IPS DF 6.9 (cell line): ENCODE data around the gene CES2.
A peak's percentile ranks its signal among the peaks of the same experiment; 100 is the strongest.

Experiments
- DNase-seq: peaks from one replicate; pipeline ENCODE4 v3.0.0-alpha.2; 2013; ENCODE audit warnings: low read depth, low spot score
- H3K27ac ChIP-seq: one replicate; pipeline ENCODE4 v1.5.1; 2013; ENCODE audit warnings: low read length, control low read depth
- H3K27me3 ChIP-seq: 2 replicates; pipeline ENCODE4 v1.6.1; 2013; ENCODE audit warnings: mild to moderate bottlenecking, low read length; ENCODE audit not compliant: control insufficient read depth, insufficient read depth
- H3K36me3 ChIP-seq: 2 replicates; pipeline ENCODE4 v1.6.1; 2013; ENCODE audit warnings: low read length; ENCODE audit not compliant: control insufficient read depth, insufficient read depth
- H3K4me1 ChIP-seq: 2 replicates; pipeline ENCODE4 v1.6.1; 2013; ENCODE audit warnings: low read length; ENCODE audit not compliant: control insufficient read depth, insufficient read depth
- H3K4me3 ChIP-seq: 2 replicates; pipeline ENCODE4 v1.5.1; 2013; ENCODE audit warnings: mild to moderate bottlenecking, low read length
- H3K9me3 ChIP-seq: 2 replicates; pipeline ENCODE4 v1.6.1; 2013; ENCODE audit warnings: low read length, inconsistent platforms; ENCODE audit not compliant: control insufficient read depth, insufficient read depth
- WGBS: extraction: QIAGEN DNeasy Blood & Tissue Kit; methylation state at CpG from one replicate; pipeline ENCODE4 v1.1.7; 2013; ENCODE audit warnings: mixed read lengths, missing lambda C conversion rate; ENCODE audit not compliant: insufficient read length, insufficient coverage; 5-methylcytosine and 5-hydroxymethylcytosine counted together

Gene CES2

GRCh38 chr16:66945939-66946338 lies 10.6 kb downstream of the CES2 start:
- no CpG with 5 or more reads among the region's 4 CpGs for WGBS
- no peak for DNase-seq

GRCh38 chr16:66946541-66946940 lies 11.2 kb downstream of the CES2 start:
- Histone ChIP-seq H3K36me3 (0 out of 2 replicates have a peak, but pooled peaks cover 5% of the 10 kb centered on the region), H3K4me1 (0 out of 2 replicates have a peak, but pooled peaks cover 1% of the 10 kb centered on the region), H3K9me3 (no peaks in the 10 kb centered on the region), H3K27ac (no peak overlapping the region), H3K4me3 (no peak overlapping the region), H3K27me3 (peaks cover 25% of the 10 kb centered on the region)
- DNase-seq: no peak
- WGBS: no CpG with 5 or more reads among the region's 7 CpGs

More at GRCh38 chr16:66945939-66946338, 10.6 kb downstream of the CES2 start:
- H3K4me1 ChIP-seq: 0 out of 2 replicates have a peak, but pooled peaks cover 1% of the 10 kb centered on the region
- H3K27ac ChIP-seq: no peak overlapping the region
- H3K36me3 ChIP-seq: peaks cover 7% of the 10 kb centered on the region
- H3K27me3 ChIP-seq: peaks cover 25% of the 10 kb centered on the region
- no peaks in the 10 kb centered on the region for H3K9me3 ChIP-seq
- H3K4me3 ChIP-seq: no peak overlapping the region

GRCh38 chr16:66946974-66947301 lies 11.6 kb downstream of the CES2 start:
- H3K27ac ChIP-seq: no peak overlapping the region
- no peak overlapping the region for H3K4me3 ChIP-seq
- no CpG with 5 or more reads among the region's 5 CpGs for WGBS
- 0 out of 2 replicates have a peak, but pooled peaks cover 2% of the 10 kb centered on the region for H3K36me3 ChIP-seq
- no peak for DNase-seq
- no peaks in the 10 kb centered on the region for H3K9me3 ChIP-seq
- 0 out of 2 replicates have a peak, but pooled peaks cover 1% of the 10 kb centered on the region for H3K4me1 ChIP-seq
- H3K27me3 ChIP-seq: peaks cover 25% of the 10 kb centered on the region

- no CpG with 5 or more reads among the region's 23 CpGs for WGBS
- H3K4me1 ChIP-seq: 0 out of 2 replicates have a peak, but pooled peaks cover 1% of the 10 kb centered on the region
- DNase-seq: peak; percentile 91
- peak overlapping the region; percentile 22; the same call in 1 of the 2 replicates for H3K4me3 ChIP-seq
- peaks cover 25% of the 10 kb centered on the region for H3K27me3 ChIP-seq
- H3K27ac ChIP-seq: no peak overlapping the region
- no peaks in the 10 kb centered on the region for H3K36me3 ChIP-seq
- H3K9me3 ChIP-seq: no peaks in the 10 kb centered on the region
Observed at GRCh38 chr16:66947302-66948065, 12.2 kb downstream of the CES2 start.

DNA sequence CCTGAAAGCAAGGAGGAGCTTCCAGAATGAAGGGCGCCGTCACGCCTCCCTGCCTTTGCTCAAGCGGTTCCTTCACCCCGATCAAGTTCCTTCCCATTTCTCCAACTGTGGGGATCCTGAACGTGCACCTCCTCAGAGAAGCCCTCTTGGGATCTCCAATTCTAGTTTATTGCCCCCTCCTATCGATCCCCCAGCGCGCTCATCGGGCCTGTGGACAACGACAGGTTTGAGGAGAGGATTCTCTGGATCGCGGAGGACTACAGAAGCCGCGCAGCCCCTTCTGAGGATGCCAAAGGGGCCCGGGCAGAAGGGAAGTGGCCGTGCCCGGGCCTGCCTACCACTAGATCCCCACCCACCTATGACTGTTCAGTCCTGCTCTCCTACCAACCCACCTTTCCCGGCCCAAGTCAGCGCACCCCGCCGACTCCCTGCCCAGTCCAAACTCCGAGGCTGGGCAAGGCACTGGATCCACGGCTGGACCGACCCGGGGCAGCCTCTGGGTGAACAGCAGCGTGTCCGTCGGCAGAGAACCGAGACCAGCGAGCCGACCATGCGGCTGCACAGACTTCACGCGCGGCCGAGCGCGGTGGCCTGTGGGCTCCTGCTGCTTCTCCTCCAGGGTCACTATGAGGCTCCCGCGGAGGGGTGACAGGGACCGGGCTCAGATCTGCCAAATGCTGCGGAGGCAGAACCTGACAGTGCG lies 13.0 kb downstream of the CES2 start:
- H3K36me3 ChIP-seq: no peaks in the 10 kb centered on the region
- DNase-seq: no peak
- no CpG with 5 or more reads among the region's 44 CpGs for whole genome bisulfite sequencing
- H3K4me1 ChIP-seq: 0 out of 2 replicates have a peak, but pooled peaks cover 1% of the 10 kb centered on the region
- peaks cover 25% of the 10 kb centered on the region for H3K27me3 ChIP-seq
- no peak overlapping the region for H3K27ac ChIP-seq
- H3K4me3 ChIP-seq: peak overlapping the region; percentile 18; the same call in 1 of the 2 replicates
- no peaks in the 10 kb centered on the region for H3K9me3 ChIP-seq

DNA sequence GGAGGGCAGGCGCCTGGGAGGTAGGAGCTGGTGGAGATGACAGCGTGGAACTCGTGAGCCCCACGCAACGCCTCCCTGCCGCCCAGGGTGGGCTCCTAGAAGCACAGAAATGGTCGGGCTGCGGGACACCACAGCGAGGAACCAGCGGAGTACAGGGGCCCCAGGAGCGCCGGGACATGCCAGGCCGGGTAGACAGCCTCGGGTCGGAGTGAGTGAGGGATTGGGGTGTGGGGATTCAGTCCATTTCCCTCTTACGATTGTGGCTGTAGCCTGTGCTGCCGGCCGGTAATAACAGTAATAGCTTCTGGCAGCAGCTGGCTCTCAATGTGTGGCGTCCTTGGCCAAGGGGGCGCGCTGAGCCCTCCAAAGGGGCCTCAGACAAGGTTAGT lies 13.5 kb downstream of the CES2 start:
- no CpG with 5 or more reads among the region's 21 CpGs for whole genome bisulfite sequencing
- H3K36me3 ChIP-seq: no peaks in the 10 kb centered on the region
- no peak for DNase-seq
- 0 out of 2 replicates have a peak, but pooled peaks cover 1% of the 10 kb centered on the region for H3K4me1 ChIP-seq
- H3K27me3 ChIP-seq: peaks cover 25% of the 10 kb centered on the region
- no peak overlapping the region for H3K27ac ChIP-seq
- no peaks in the 10 kb centered on the region for H3K9me3 ChIP-seq
- H3K4me3 ChIP-seq: no peak overlapping the region

DNA sequence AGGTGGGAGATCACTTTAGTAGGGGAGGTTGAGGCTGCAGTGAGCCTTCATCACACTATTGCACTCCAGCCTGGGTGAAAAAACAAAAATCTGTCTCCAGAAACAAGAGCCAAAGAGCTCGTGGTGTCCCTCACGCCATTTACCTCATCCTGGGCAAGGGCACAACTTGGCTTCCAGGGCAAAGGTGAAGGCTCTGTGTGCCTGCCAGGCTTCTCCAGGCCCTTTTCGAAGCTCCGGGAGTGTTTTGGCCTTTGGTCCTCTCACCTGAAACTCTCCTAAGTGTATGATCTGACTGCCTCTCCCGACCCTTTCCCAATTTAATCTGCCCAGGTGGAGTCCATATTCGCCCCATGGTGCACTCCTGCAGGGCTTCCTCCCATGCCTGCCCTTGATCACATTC lies 14.2 kb downstream of the CES2 start:
- no peaks in the 10 kb centered on the region for H3K9me3 ChIP-seq
- no CpG with 5 or more reads among the region's 6 CpGs for WGBS
- 0 out of 2 replicates have a peak, but pooled peaks cover 1% of the 10 kb centered on the region for H3K4me1 ChIP-seq
- DNase-seq: no peak
- H3K36me3 ChIP-seq: no peaks in the 10 kb centered on the region
- H3K27ac ChIP-seq: no peak overlapping the region
- peaks cover 25% of the 10 kb centered on the region for H3K27me3 ChIP-seq
- H3K4me3 ChIP-seq: no peak overlapping the region

DNA sequence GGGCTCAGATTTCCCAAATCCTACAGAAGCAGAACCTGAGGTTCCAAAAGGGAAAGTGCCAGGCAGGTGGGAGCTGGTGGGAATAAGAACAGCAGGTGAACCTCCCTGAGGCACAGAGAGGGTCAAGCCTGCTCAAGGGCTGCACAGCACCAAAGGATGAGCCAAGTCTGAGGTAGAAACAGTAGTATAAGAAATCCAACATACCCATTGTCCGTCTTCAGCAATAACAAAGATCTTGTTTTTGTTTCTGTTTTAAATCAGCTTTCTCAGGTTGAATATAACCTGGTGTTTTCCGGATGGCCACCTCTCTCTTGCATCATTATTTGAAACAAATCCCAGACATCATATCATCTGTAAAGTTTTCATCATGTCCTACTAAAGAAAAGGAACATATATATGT lies 15.1 kb downstream of the CES2 start:
- Histone ChIP-seq H3K9me3 (no peaks in the 10 kb centered on the region), H3K36me3 (no peaks in the 10 kb centered on the region), H3K27me3 (peaks cover 25% of the 10 kb centered on the region), H3K27ac (no peak overlapping the region), H3K4me1 (0 out of 2 replicates have a peak, but pooled peaks cover 1% of the 10 kb centered on the region), H3K4me3 (no peak overlapping the region)
- no peak for DNase-seq
- WGBS: no CpG with 5 or more reads among the region's 2 CpGs

DNA sequence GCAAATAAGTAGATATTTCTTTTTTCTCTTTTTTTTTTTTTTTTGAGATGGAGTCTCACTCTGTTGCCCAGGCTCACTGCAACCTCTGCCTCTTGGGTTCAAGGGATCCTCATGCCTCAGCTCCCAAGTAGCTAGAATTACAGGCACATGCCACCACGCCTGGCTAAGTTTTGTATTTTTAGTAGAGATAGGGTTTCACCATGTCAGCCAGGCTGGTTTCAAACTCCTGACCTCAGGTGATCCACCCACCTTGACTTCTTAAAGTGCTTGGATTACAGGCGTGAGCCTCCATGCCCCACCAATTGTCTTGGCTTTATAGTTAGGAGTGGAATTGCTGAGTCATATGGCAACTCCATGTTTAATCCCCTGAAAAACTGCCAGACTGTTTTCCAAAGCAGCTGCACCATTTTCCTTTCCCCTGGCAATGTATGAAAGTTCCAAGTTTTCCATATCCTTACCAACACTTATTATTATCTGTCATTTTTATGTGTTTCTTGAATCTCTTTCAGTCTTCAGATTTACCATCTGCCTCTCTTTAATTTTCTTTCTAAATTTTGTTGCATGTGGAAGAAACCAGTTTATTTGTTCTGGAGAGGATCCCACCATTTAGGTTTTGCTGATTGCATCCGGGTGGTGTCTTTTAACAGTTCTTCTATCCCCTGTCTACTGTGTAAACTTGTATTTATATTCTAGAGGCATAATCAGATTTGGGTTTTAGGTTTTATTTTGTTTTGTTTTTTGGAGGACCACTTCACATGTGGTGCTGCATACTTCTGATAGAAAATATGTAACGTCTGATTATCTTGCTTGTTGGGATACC lies 15.9 kb downstream of the CES2 start:
- Histone ChIP-seq H3K27ac (no peak overlapping the region), H3K4me1 (0 out of 2 replicates have a peak, but pooled peaks cover 1% of the 10 kb centered on the region)
- WGBS: no CpG with 5 or more reads among the region's 4 CpGs

More for the DNA sequence above, 15.9 kb downstream of the CES2 start:
- H3K9me3 ChIP-seq: no peaks in the 10 kb centered on the region
- no peak for DNase-seq
- no peaks in the 10 kb centered on the region for H3K36me3 ChIP-seq
- H3K4me3 ChIP-seq: no peak overlapping the region
- peaks cover 25% of the 10 kb centered on the region for H3K27me3 ChIP-seq
